HG03025 (cell line): ENCODE measurements around the gene KLHL29.

Experiments
- ATAC-seq: cut with Tn5 transposase; IDR thresholded peaks from one replicate; pipeline ENCODE4 v1.9.1; 2021; ENCODE audit warnings: mild to moderate bottlenecking, moderate library complexity; ENCODE audit not compliant: unreplicated experiment, low FRiP score

Gene KLHL29

DNA sequence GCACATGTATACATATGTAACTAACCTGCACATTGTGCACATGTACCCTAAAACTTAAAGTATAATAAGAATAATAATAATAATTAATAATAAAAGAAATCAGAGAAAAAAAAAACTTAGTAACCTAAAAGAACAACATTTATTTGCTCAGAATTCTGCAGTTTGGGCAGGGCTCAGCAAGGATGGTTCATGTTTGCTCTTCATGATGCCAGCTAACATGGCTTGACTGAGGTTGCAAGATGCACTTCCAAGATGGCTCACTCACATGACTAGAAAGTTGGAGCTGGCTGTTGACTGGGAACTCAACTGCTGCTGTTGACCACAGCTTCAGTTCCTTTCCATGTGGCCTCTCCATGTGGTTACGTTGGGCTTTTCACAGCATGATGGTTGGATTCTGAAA is 56.4 kb downstream of the KLHL29 start:
- no peak for ATAC-seq

- no peak for ATAC-seq
Observed at GRCh38 chr2:23445450-23445868, 60.5 kb downstream of the KLHL29 start.

- ATAC-seq, result no peak
Observed at GRCh38 chr2:23446916-23447315, 61.9 kb downstream of the KLHL29 start.

DNA sequence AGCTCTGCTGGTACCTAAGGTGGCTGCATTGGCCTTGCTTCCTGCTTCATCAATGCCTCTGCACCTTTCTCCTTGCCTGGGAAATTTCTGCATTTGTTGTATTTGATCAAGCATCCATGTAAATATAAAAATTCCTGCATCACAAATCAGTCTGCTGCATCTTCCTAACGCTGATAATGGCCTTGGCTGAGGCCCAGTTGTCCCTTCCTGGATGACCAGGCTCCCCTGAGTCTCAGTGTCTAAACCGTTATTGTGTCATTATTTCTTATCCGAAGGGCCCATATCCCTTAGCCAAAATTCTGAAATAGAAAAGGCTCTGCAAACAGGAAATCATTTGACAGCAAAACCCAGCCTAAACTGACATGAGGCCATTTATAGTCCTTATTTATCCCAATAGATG is 62.4 kb downstream of the KLHL29 start:
- no peak for ATAC-seq

DNA sequence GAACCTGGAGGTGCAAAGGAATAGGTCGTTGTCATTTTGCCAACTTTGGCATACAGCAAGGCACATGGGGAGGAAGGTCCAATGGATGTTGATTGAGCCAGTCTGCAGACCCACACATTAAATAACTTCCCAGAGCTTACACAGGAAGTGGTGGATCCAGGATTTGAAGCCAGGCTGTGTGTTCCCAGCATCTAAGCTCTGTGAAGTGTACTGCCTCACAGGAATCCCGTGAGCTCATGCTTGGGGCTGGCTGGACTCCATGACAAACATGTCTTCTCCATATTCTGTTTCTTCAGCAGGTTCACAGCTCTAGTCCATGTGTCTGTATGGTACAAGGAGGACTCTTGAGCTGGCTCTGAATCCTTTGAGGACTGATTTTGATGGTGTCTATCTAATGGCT is 63.9 kb downstream of the KLHL29 start:
- ATAC-seq, result no peak

DNA sequence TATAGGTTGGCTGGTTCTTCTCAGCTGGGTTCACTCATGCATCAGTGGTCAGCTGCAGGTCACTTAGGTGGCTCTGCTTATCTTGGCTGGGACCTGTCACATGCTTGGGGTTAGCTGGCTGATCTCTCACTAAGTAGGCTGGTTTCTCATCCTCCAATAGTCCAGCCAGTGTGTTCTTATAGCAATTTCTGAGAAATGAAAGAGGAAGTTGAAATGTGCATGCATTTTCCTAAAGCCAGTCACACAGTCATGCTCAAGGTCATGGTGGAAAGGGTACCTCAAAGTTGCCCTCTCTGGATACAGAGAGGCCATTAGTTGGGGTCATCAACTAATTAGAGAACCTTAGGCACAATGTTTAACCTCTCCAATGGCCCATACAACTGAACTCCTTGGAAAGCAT is 64.4 kb downstream of the KLHL29 start:
- ATAC-seq, result peak; percentile 88

- ATAC-seq, result no peak
Observed at GRCh38 chr2:23449831-23450331, 64.9 kb downstream of the KLHL29 start.

DNA sequence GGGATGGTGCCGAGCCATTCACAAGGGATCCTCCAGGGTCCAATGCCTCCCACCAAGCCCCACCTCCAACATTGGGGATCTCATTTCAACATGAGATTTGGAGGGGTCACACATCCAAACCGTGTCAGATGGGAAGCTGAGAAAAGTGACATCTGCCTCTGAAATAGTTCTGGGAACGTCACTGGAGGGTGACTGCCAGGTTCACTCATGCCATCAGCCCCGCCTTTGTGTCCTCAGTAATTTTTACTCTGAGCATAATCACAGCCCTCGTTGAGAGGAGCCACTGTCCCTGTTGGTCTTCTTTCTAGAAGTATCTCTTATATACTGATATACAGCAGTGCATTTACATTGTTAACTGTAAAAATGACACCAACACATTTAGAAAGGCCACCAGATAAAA is 67.4 kb downstream of the KLHL29 start:
- no peak for ATAC-seq

- no peak for ATAC-seq
Observed at GRCh38 chr2:23452853-23453420, 68.0 kb downstream of the KLHL29 start.

GRCh38 chr2:23453432-23453831 is 68.5 kb downstream of the KLHL29 start:
- no peak for ATAC-seq

DNA sequence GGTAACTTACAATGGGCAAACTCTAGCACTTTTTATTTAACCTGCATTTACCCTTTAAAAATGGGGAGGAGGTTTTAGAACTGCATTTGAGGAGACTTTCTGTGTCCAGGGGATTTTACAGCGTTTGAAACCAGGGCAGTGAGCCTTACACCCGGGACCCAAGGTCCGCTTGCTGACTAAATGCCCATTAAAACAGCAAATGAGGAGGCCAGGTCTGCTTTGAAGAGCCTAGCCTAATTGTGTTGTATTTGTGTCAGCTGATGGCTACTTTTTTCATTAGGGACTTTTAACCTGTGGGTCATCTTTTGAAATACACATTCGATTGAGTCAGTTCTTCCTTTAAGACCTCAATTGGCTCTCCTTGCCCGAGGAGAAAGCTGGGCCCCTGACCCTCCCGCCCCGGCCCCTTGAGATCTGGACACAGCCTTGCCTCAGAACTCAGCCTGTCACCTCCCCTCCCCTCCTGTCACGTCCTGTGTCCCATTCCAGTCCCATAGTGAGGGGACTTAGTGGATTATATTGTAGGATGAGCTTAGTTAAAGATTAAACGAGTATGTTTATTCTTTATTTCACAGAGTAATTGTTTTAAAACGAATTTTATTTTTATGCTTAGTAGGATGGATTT is 69.0 kb downstream of the KLHL29 start:
- no peak for ATAC-seq

DNA sequence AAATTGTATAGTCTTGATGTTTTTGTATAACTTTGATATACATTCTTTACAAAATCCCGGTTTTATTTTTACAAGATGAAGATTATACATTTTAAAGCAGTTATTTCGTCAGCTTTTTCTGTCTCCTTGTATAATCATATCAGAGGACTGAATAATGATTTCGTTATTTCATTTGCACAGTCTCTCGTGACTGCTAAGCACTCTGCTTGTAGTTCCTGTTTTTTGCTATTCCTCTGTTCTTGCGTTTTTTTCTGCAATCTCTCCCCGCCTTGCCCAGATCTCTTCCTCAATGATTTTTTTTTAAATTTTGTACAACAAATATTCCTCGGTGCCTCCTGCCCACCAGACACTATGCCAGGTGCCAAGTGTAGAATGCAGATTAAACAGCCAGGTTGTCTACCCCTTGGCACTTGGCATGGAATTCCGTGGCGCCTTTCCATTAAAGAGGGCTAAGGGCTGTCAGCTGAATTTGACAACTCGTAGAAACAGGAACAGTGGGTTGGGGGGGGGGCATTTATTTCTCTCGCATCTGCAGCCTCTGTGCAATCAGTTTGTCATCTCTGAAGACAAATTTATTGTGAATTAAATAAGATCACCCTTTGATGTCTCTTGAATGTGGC is 69.6 kb downstream of the KLHL29 start:
- no peak for ATAC-seq

GRCh38 chr2:23456396-23456795 is 71.4 kb downstream of the KLHL29 start:
- ATAC-seq, result no peak

GRCh38 chr2:23456881-23457760 is 72.1 kb downstream of the KLHL29 start:
- ATAC-seq, result no peak

GRCh38 chr2:23457990-23458682 is 73.2 kb downstream of the KLHL29 start:
- ATAC-seq, result no peak

DNA sequence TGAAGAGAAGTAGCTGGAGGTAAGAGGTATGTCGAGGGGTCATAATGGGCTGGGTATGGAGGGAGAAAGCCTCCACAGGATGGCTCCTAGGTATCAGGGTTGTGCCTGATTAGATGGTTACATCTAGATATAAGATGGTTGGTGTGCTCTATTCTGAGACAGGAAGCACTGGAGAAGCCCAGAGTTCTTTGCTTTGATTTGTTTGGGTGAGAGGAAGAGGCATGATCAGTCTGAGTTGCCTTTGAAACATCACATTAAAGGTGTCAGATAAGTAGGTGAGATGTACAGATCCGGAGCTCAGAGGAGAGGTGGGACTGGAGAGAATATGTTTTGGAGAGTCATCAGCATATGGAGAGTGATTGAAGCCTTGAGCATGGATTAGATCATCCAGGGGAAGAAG is 74.1 kb downstream of the KLHL29 start:
- no peak for ATAC-seq

GRCh38 chr2:23460228-23460627 is 75.2 kb downstream of the KLHL29 start:
- ATAC-seq, result peak; percentile 49

GRCh38 chr2:23460993-23461392 is 76.0 kb downstream of the KLHL29 start:
- ATAC-seq, result no peak

GRCh38 chr2:23464156-23464555 is 79.2 kb downstream of the KLHL29 start:
- ATAC-seq, result no peak

DNA sequence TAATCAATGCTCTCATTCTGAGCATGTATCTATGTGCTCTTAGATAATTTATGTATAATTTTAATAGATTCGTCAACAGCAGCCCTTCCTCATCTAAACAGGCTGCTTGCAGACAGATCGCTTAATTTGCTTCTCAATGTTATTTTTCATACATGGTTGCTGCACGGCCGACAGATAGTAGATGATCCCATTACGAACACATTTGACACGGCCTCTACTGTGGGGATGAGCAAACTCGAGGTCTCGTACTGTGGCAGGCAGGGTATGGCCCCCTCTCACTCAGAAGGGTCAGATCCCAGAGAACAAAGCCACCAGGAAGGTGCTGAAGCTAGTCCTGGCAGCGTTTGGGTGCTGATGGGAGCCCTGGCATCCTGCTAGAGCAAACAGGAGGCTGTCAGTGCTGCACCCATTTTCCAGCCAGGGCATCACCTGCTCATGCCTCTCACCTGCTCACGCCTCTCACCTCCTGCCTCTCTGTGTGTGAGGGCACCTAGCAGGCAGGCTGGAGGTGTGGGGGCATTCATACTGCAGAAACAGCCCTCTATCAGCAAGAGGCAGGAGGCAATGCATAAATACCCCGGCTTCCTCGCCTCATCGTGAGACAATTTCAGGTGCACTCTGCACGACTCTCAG is 80.0 kb downstream of the KLHL29 start:
- no peak for ATAC-seq
